ENCODE results near the gene DCDC1.

DCDC1 gene

GRCh38 chr11:31355131-31355530 lies 14.4 kb downstream of the DCDC1 start:
- no peak overlapping the region for H2BK5ac ChIP-seq (ENCODE audit: low read depth, low read length, poor library complexity)
- H4K12ac ChIP-seq (ENCODE audit: low read depth, low read length) = no peak overlapping the region
- DNase-seq = no peak
- no peaks in the 10 kb centered on the region for H3K79me1 ChIP-seq (ENCODE audit: low read length)
- no peak overlapping the region for H2BK120ac ChIP-seq (ENCODE audit: insufficient read depth, low read length, poor library complexity)
- no peaks in the 10 kb centered on the region for H3K27me3 ChIP-seq (ENCODE audit: insufficient read depth, low read length)
- H3K27ac ChIP-seq (ENCODE audit: low read depth, low read length) = no peak overlapping the region
- H2BK12ac ChIP-seq (ENCODE audit: low read length) = no peak overlapping the region
- H2AK5ac ChIP-seq (ENCODE audit: low read length) = no peak overlapping the region
- H3K9ac ChIP-seq (ENCODE audit: low read length) = no peak overlapping the region
- H3K4me3 ChIP-seq (ENCODE audit: low read depth, low read length) = no peak overlapping the region
- H3K9me3 ChIP-seq (ENCODE audit: insufficient read depth, low read depth, low read length) = no peaks in the 10 kb centered on the region
- no peaks in the 10 kb centered on the region for H3K79me2 ChIP-seq (ENCODE audit: control insufficient read depth, insufficient read depth, low read length, poor library complexity)
- no peak overlapping the region for H3K14ac ChIP-seq (ENCODE audit: low read length)
- no peak overlapping the region for H4K8ac ChIP-seq (ENCODE audit: low read depth, low read length)
- H3K4me2 ChIP-seq (ENCODE audit: low read length) = no peak overlapping the region
- H2AFZ ChIP-seq (ENCODE audit: insufficient read depth, low read length, poor library complexity) = no peak overlapping the region
- no peak overlapping the region for H3K23ac ChIP-seq (ENCODE audit: low read length)
- no CpG with 5 or more reads among the region's 2 CpGs for WGBS (ENCODE audit: extremely low coverage, insufficient coverage, insufficient read length)
- H4K91ac ChIP-seq (ENCODE audit: low read depth, low read length) = no peak overlapping the region
- H3K4ac ChIP-seq (ENCODE audit: low read depth, low read length) = no peak overlapping the region
- H3K36me3 ChIP-seq (ENCODE audit: control insufficient read depth in 1 of 2, insufficient read depth in 2 of 2, low read length in 2 of 2) = no peaks in the 10 kb centered on the region
- no peak overlapping the region for H3K18ac ChIP-seq (ENCODE audit: low read length)
- H3K4me1 ChIP-seq (ENCODE audit: control insufficient read depth in 1 of 2, insufficient read depth in 2 of 2, low read length in 2 of 2) = no peaks in the 10 kb centered on the region

DNA sequence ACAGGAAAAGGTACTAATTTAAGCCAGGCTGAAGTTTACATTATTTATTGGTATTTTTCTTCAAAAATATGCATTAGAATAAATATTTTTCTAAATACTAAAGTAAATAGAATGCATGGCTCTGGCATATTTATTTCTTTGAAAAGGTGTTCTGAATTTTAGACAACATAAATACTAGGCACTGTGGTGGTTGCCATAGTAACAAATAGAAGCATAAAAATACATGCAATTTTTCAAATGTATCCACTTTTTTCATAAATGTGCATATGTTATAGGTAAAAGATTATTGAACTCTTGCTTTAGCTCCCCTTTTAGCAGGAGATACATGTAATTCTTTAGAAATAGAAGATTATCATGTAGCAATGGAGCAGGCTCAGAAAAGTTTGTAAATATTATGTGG lies 18.4 kb downstream of the DCDC1 start:
- no peak overlapping the region for H2AK5ac ChIP-seq (ENCODE audit: low read length)
- H3K23ac ChIP-seq (ENCODE audit: low read length) = no peak overlapping the region
- no peak for DNase-seq
- no peak overlapping the region for H2AFZ ChIP-seq (ENCODE audit: insufficient read depth, low read length, poor library complexity)
- H3K27me3 ChIP-seq (ENCODE audit: insufficient read depth, low read length) = no peaks in the 10 kb centered on the region
- no peak overlapping the region for H3K9ac ChIP-seq (ENCODE audit: low read length)
- H3K4me1 ChIP-seq (ENCODE audit: control insufficient read depth in 1 of 2, insufficient read depth in 2 of 2, low read length in 2 of 2) = no peaks in the 10 kb centered on the region
- no peak overlapping the region for H4K12ac ChIP-seq (ENCODE audit: low read depth, low read length)
- no peak overlapping the region for H4K8ac ChIP-seq (ENCODE audit: low read depth, low read length)
- H3K79me2 ChIP-seq (ENCODE audit: control insufficient read depth, insufficient read depth, low read length, poor library complexity) = no peaks in the 10 kb centered on the region
- H3K79me1 ChIP-seq (ENCODE audit: low read length) = no peaks in the 10 kb centered on the region
- H3K14ac ChIP-seq (ENCODE audit: low read length) = no peak overlapping the region
- no peaks in the 10 kb centered on the region for H3K36me3 ChIP-seq (ENCODE audit: control insufficient read depth in 1 of 2, insufficient read depth in 2 of 2, low read length in 2 of 2)
- H3K4me3 ChIP-seq (ENCODE audit: low read depth, low read length) = no peak overlapping the region
- H2BK5ac ChIP-seq (ENCODE audit: low read depth, low read length, poor library complexity) = no peak overlapping the region
- H2BK12ac ChIP-seq (ENCODE audit: low read length) = no peak overlapping the region
- no peak overlapping the region for H3K4me2 ChIP-seq (ENCODE audit: low read length)
- H3K4ac ChIP-seq (ENCODE audit: low read depth, low read length) = no peak overlapping the region
- no peak overlapping the region for H2BK120ac ChIP-seq (ENCODE audit: insufficient read depth, low read length, poor library complexity)
- H3K18ac ChIP-seq (ENCODE audit: low read length) = no peak overlapping the region
- no peaks in the 10 kb centered on the region for H3K9me3 ChIP-seq (ENCODE audit: insufficient read depth, low read depth, low read length)
- no peak overlapping the region for H4K91ac ChIP-seq (ENCODE audit: low read depth, low read length)
- H3K27ac ChIP-seq (ENCODE audit: low read depth, low read length) = no peak overlapping the region

DNA sequence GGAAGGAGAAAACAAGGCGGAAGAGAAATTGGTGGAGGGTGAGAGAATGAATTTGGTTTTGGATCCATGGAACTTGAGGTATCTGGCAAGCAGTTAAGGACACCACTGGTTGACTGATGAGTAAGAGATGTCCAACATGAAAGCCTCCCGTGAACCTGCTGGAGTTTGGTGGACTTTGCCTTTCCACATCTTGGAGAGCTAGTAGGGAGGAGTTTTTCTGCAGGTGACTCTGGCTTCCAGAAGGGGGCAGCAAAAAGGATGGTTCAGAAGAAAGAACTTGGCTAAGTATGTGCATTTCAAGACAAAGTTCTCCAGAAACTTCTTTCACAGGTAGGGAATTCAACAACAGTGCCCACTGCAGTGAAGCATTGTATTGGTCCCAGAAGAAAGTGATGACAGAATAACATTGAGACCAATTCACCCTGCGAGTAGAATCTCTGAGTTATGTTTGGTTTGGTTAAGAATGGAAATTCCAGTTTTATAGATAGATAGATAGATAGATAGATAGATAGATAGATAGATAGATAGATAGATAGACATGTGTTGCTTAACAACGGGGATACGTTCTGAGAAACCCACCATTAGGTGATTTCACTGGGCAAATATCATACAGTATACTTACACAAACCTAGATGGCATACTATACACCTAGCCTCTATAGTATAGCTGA lies 28.5 kb downstream of the DCDC1 start:
- Histone ChIP-seq H3K36me3 (ENCODE audit: control insufficient read depth in 1 of 2, insufficient read depth in 2 of 2, low read length in 2 of 2) (no peaks in the 10 kb centered on the region), H3K4me2 (ENCODE audit: low read length) (no peak overlapping the region), H2BK12ac (ENCODE audit: low read length) (no peak overlapping the region), H2AFZ (ENCODE audit: insufficient read depth, low read length, poor library complexity) (no peak overlapping the region), H3K79me2 (ENCODE audit: control insufficient read depth, insufficient read depth, low read length, poor library complexity) (no peaks in the 10 kb centered on the region), H3K4ac (ENCODE audit: low read depth, low read length) (no peak overlapping the region), H2AK5ac (ENCODE audit: low read length) (no peak overlapping the region), H2BK120ac (ENCODE audit: insufficient read depth, low read length, poor library complexity) (no peak overlapping the region), H3K23ac (ENCODE audit: low read length) (no peak overlapping the region), H3K27me3 (ENCODE audit: insufficient read depth, low read length) (no peaks in the 10 kb centered on the region), H4K8ac (ENCODE audit: low read depth, low read length) (no peak overlapping the region), H3K4me3 (ENCODE audit: low read depth, low read length) (no peak overlapping the region), H3K14ac (ENCODE audit: low read length) (no peak overlapping the region), H3K79me1 (ENCODE audit: low read length) (no peaks in the 10 kb centered on the region), H3K27ac (ENCODE audit: low read depth, low read length) (no peak overlapping the region), H2BK5ac (ENCODE audit: low read depth, low read length, poor library complexity) (no peak overlapping the region), H3K9ac (ENCODE audit: low read length) (no peak overlapping the region), H3K4me1 (ENCODE audit: control insufficient read depth in 1 of 2, insufficient read depth in 2 of 2, low read length in 2 of 2) (no peaks in the 10 kb centered on the region), H4K12ac (ENCODE audit: low read depth, low read length) (no peak overlapping the region), H4K91ac (ENCODE audit: low read depth, low read length) (no peak overlapping the region), H3K18ac (ENCODE audit: low read length) (no peak overlapping the region), H3K9me3 (ENCODE audit: insufficient read depth, low read depth, low read length) (no peaks in the 10 kb centered on the region)
- DNase-seq = peak in 1 of 2 donors; percentile 40
- WGBS (ENCODE audit: extremely low coverage, insufficient coverage, insufficient read length) = 100% methylated on average over 1 of the region's 5 CpGs

- H2AK5ac ChIP-seq (ENCODE audit: low read length) = no peak overlapping the region
- peaks cover 7% of the 10 kb centered on the region for H3K9me3 ChIP-seq (ENCODE audit: insufficient read depth, low read depth, low read length)
- WGBS (ENCODE audit: extremely low coverage, insufficient coverage, insufficient read length) = no CpG with 5 or more reads among the region's 2 CpGs
- no peak overlapping the region for H3K14ac ChIP-seq (ENCODE audit: low read length)
- no peak overlapping the region for H3K4ac ChIP-seq (ENCODE audit: low read depth, low read length)
- no peak overlapping the region for H4K8ac ChIP-seq (ENCODE audit: low read depth, low read length)
- H4K91ac ChIP-seq (ENCODE audit: low read depth, low read length) = no peak overlapping the region
- no peak for DNase-seq
- no peak overlapping the region for H2AFZ ChIP-seq (ENCODE audit: insufficient read depth, low read length, poor library complexity)
- H3K79me2 ChIP-seq (ENCODE audit: control insufficient read depth, insufficient read depth, low read length, poor library complexity) = no peaks in the 10 kb centered on the region
- no peak overlapping the region for H3K9ac ChIP-seq (ENCODE audit: low read length)
- H2BK5ac ChIP-seq (ENCODE audit: low read depth, low read length, poor library complexity) = no peak overlapping the region
- H3K36me3 ChIP-seq (ENCODE audit: control insufficient read depth in 1 of 2, insufficient read depth in 2 of 2, low read length in 2 of 2) = no peaks in the 10 kb centered on the region
- H3K27me3 ChIP-seq (ENCODE audit: insufficient read depth, low read length) = no peaks in the 10 kb centered on the region
- no peak overlapping the region for H3K4me3 ChIP-seq (ENCODE audit: low read depth, low read length)
- H3K79me1 ChIP-seq (ENCODE audit: low read length) = no peaks in the 10 kb centered on the region
- no peak overlapping the region for H4K12ac ChIP-seq (ENCODE audit: low read depth, low read length)
- no peak overlapping the region for H3K23ac ChIP-seq (ENCODE audit: low read length)
- H3K18ac ChIP-seq (ENCODE audit: low read length) = no peak overlapping the region
- no peak overlapping the region for H2BK12ac ChIP-seq (ENCODE audit: low read length)
- no peak overlapping the region for H3K27ac ChIP-seq (ENCODE audit: low read depth, low read length)
- H3K4me2 ChIP-seq (ENCODE audit: low read length) = no peak overlapping the region
- no peaks in the 10 kb centered on the region for H3K4me1 ChIP-seq (ENCODE audit: control insufficient read depth in 1 of 2, insufficient read depth in 2 of 2, low read length in 2 of 2)
- H2BK120ac ChIP-seq (ENCODE audit: insufficient read depth, low read length, poor library complexity) = no peak overlapping the region
Observed at GRCh38 chr11:31337806-31338205, 31.7 kb downstream of the DCDC1 start.

Measured in trophoblast cell (in vitro differentiated cells and primary cell).